Umbilical cord (tissue), 2 donors: ENCODE measurements around the gene NSG1. TPM values are rescaled to one million over a fixed set of nuclear protein-coding genes. Genes with fewer than 3 reads are reported as not detected.

Source experiments
- DNase-seq: peaks from one replicate; pipeline ENCODE4 v3.0.0-alpha.2; 2015; ENCODE audit warnings: low spot score
- total RNA-seq: library from RNA; depleted of rRNA; stranded (reverse); fragments of >200 nt; gene quantifications from one replicate; pipeline ENCODE4 v1.2.3, GENCODE V29; 2014; ENCODE audit warnings: low replicate concordance; ENCODE audit not compliant: insufficient read depth

NSG1 gene
- total RNA-seq, 1 donor from 2014 or later: 17.6 TPM

GRCh38 chr4:4368809-4369580 lies 17.9 kb upstream of the NSG1 start:
- peak; percentile 25 for DNase-seq

- no peak for DNase-seq
These were observed 12.4 kb upstream of the NSG1 start for GRCh38 chr4:4374388-4375098.

- DNase-seq: no peak
These were observed 10.8 kb upstream of the NSG1 start for GRCh38 chr4:4376074-4376473.

- DNase-seq: no peak
These were observed 9.7 kb upstream of the NSG1 start for GRCh38 chr4:4377191-4377590.

GRCh38 chr4:4377732-4378460 lies 9.0 kb upstream of the NSG1 start:
- DNase-seq: peak; percentile 67

GRCh38 chr4:4379540-4380087 lies 7.3 kb upstream of the NSG1 start:
- no peak for DNase-seq

- no peak for DNase-seq
These were observed 3.8 kb upstream of the NSG1 start for GRCh38 chr4:4383085-4383484.

GRCh38 chr4:4384837-4385236 lies 2.1 kb upstream of the NSG1 start:
- no peak for DNase-seq

GRCh38 chr4:4385729-4386295 lies 1.1 kb upstream of the NSG1 start:
- no peak for DNase-seq

GRCh38 chr4:4386296-4386735 lies 586 bp upstream of the NSG1 start:
- DNase-seq: peak; percentile 74

GRCh38 chr4:4387531-4388310 lies 819 bp downstream of the NSG1 start:
- peak; percentile 47 for DNase-seq

- no peak for DNase-seq
These were observed 1.4 kb downstream of the NSG1 start for GRCh38 chr4:4388311-4388790.

GRCh38 chr4:4388836-4389575 lies 2.1 kb downstream of the NSG1 start:
- no peak for DNase-seq

GRCh38 chr4:4390046-4390445 lies 3.1 kb downstream of the NSG1 start:
- DNase-seq: no peak

- DNase-seq: no peak
These were observed 3.8 kb downstream of the NSG1 start for GRCh38 chr4:4390515-4391240.

GRCh38 chr4:4391866-4392265 lies 5.0 kb downstream of the NSG1 start:
- DNase-seq: no peak

- no peak for DNase-seq
These were observed 5.7 kb downstream of the NSG1 start for GRCh38 chr4:4392501-4393183.

GRCh38 chr4:4394644-4395043 lies 7.7 kb downstream of the NSG1 start:
- DNase-seq: no peak

- no peak for DNase-seq
These were observed 8.5 kb downstream of the NSG1 start for GRCh38 chr4:4395371-4395770.
